NK-92 (cell line): ENCODE measurements around the gene SSX4.
"Not testable (repeated sequence)": the region's sequence is repeated elsewhere in the genome, so short reads cannot be mapped to it uniquely, and the experiment has no call there.

Source experiments
- DNase-seq: peaks from one replicate; lab custom pipeline; 2025; ENCODE audit not compliant: unreplicated experiment; lab: John Stamatoyannopoulos, UW

SSX4 gene

GRCh38 chrX:48383239-48383638, at the start of gene SSX4:
Gene SSX4, plus strand, starts transcription at chrX:48383539. Its CDS starts 515 bp downstream, at chrX:48384054.
- DNase-seq: not testable (repeated sequence)

- not testable (repeated sequence) for DNase-seq
These were observed 37.3 kb upstream of the SSX4 start for GRCh38 chrX:48346059-48346458.

GRCh38 chrX:48356315-48357094, 26.8 kb upstream of the SSX4 start, which contains the start of gene SSX3:
Gene SSX3, minus strand, starts transcription at chrX:48356703. Its CDS starts 1,454 bp downstream, at chrX:48355249.
- DNase-seq: not testable (repeated sequence)

GRCh38 chrX:48357681-48358080, 25.7 kb upstream of the SSX4 start:
- no peak for DNase-seq

- DNase-seq: not testable (repeated sequence)
These were observed 24.1 kb upstream of the SSX4 start for GRCh38 chrX:48359281-48359680.

GRCh38 chrX:48367717-48368408, 15.5 kb upstream of the SSX4 start:
- DNase-seq: not testable (repeated sequence)

- not testable (repeated sequence) for DNase-seq
These were observed 12.9 kb upstream of the SSX4 start for GRCh38 chrX:48370408-48370807.

GRCh38 chrX:48396931-48397330, 13.6 kb downstream of the SSX4 start:
- DNase-seq: not testable (repeated sequence)

GRCh38 chrX:48397825-48398224, 14.5 kb downstream of the SSX4 start:
- not testable (repeated sequence) for DNase-seq

GRCh38 chrX:48411860-48412259, 28.5 kb downstream of the SSX4 start, which contains the start of gene SSX4B:
Gene SSX4B, minus strand, starts transcription at chrX:48411960. Its CDS starts 588 bp downstream, at chrX:48411372.
- DNase-seq: not testable (repeated sequence)

GRCh38 chrX:48427027-48427716, 43.8 kb downstream of the SSX4 start:
- DNase-seq: not testable (repeated sequence)

- DNase-seq: not testable (repeated sequence)
These were observed 46.3 kb downstream of the SSX4 start for GRCh38 chrX:48429606-48430005.

GRCh38 chrX:48430166-48430565, 46.8 kb downstream of the SSX4 start:
- not testable (repeated sequence) for DNase-seq

- not testable (repeated sequence) for DNase-seq
These were observed 50.4 kb downstream of the SSX4 start for GRCh38 chrX:48433713-48434112.
